ENCODE results near the gene KAT6B.

Gene KAT6B

GRCh38 chr10:75000748-75001321 lies 174.4 kb downstream of the KAT6B start:
- TF ChIP-seq ZNF571 (tag by site-specific recombination; IDR thresholded peaks at IDR 0.05), result no peak
- TF ChIP-seq ZNF341 (tag by site-specific recombination; IDR thresholded peaks at IDR 0.05; ENCODE audit: low read depth), result no peak
- no peak for TF ChIP-seq HOXD13 (CRISPR knock-in tag; IDR thresholded peaks at IDR 0.05; ENCODE audit: borderline replicate concordance)
- TF ChIP-seq ZBTB21 (tag by site-specific recombination; IDR thresholded peaks at IDR 0.05), result no peak
- no peak for TF ChIP-seq ZNF366 (tag by site-specific recombination; conservative IDR thresholded peaks at IDR 0.05)
- no peak for TF ChIP-seq ZNF19 (tag by site-specific recombination; IDR thresholded peaks at IDR 0.05; ENCODE audit: low read depth)
- TF ChIP-seq ZNF555 (tag by site-specific recombination; conservative IDR thresholded peaks at IDR 0.05), result no peak
- TF ChIP-seq ZNF639 (tag by site-specific recombination; IDR thresholded peaks at IDR 0.05), result no peak
- TF ChIP-seq ZNF423 (tag by site-specific recombination; IDR thresholded peaks at IDR 0.05), result no peak
- no peak for TF ChIP-seq ZNF280C (tag by site-specific recombination; IDR thresholded peaks at IDR 0.05)
- no peak for TF ChIP-seq CTCF (tag by site-specific recombination; IDR thresholded peaks at IDR 0.05)
- TF ChIP-seq ZNF16 (tag by site-specific recombination; IDR thresholded peaks at IDR 0.05; ENCODE audit: low read depth), result no peak
- no peak for TF ChIP-seq ZNF677 (tag by site-specific recombination; IDR thresholded peaks at IDR 0.05)
- no peak for TF ChIP-seq ZNF121 (tag by site-specific recombination; IDR thresholded peaks at IDR 0.05)
- no peak for TF ChIP-seq ZNF621 (tag by site-specific recombination; IDR thresholded peaks at IDR 0.05)
- Histone ChIP-seq H3K9me3 (ENCODE audit: control insufficient read depth, insufficient read depth, low read depth, low read length) (no peaks in the 10 kb centered on the region), H3K36me3 (ENCODE audit: control insufficient read depth in 2 of 2, insufficient read depth in 1 of 2, low read length in 2 of 2) (peaks cover 4% of the 10 kb centered on the region in 2 experiments; a peak in 1 of 3 replicates), H3K4me3 (ENCODE audit: low read depth, low read length) (no peak overlapping the region), H3K4me1 (ENCODE audit: control insufficient read depth, insufficient read depth, low read length) (peaks cover 10% of the 10 kb centered on the region; the same call in 1 of the 2 replicates), H3K27ac (ENCODE audit: extremely low read depth, low read depth, low read length) (no peak overlapping the region)
- POLR2A ChIA-PET, result no interaction called here
- CTCF ChIA-PET, result interaction anchor here (1.0 kb wide), 1 partner anchor 20 kb away, joined by 3 read pairs; no protein-coding TSS in a partner anchor

GRCh38 chr10:75001715-75002350 lies 175.4 kb downstream of the KAT6B start:
- Histone ChIP-seq H3K27ac (ENCODE audit: extremely low read depth, low read depth, low read length) (no peak overlapping the region), H3K9me3 (ENCODE audit: control insufficient read depth, insufficient read depth, low read depth, low read length) (no peaks in the 10 kb centered on the region), H3K36me3 (ENCODE audit: control insufficient read depth in 2 of 2, insufficient read depth in 1 of 2, low read length in 2 of 2) (0 out of 3 replicates have a peak, but pooled peaks cover 0 to 4% of the 10 kb centered on the region in 2 experiments), H3K4me3 (ENCODE audit: low read depth, low read length) (no peak overlapping the region), H3K4me1 (ENCODE audit: control insufficient read depth, insufficient read depth, low read length) (peaks cover 10% of the 10 kb centered on the region; the same call in 1 of the 2 replicates)
- ChIA-PET POLR2A (interaction anchor here (0.6 kb wide), 1 partner anchor 655 kb away, joined by 3 read pairs; no protein-coding TSS in a partner anchor), CTCF (interaction anchor here (0.5 to 0.7 kb wide), 2 partner anchors 33 to 90 kb away, joined by 4 to 5 read pairs; no protein-coding TSS in a partner anchor)
- TF ChIP-seq ZNF23 (tag by site-specific recombination; IDR thresholded peaks at IDR 0.05; ENCODE audit: borderline replicate concordance), result no peak
- TF ChIP-seq PRDM2 (tag by site-specific recombination; IDR thresholded peaks at IDR 0.05; ENCODE audit: borderline replicate concordance), result no peak
- no peak for TF ChIP-seq ZNF621 (tag by site-specific recombination; IDR thresholded peaks at IDR 0.05)
- TF ChIP-seq KLF8 (tag by site-specific recombination; IDR thresholded peaks at IDR 0.05), result no peak
- no peak for TF ChIP-seq ZFP69B (tag by site-specific recombination; IDR thresholded peaks at IDR 0.05)
- TF ChIP-seq HOXC10 (CRISPR knock-in tag; IDR thresholded peaks at IDR 0.05), result no peak
- no peak for TF ChIP-seq ZNF707 (tag by site-specific recombination; IDR thresholded peaks at IDR 0.05)

All from HEK293 (cell line).